NB4 (cell line): Measurements from ENCODE around the gene CES2.

ENCODE experiments used
- DNase-seq: peaks from one replicate; pipeline ENCODE4 v3.0.0; 2010; ENCODE audit warnings: low read depth
- H3K4me3 ChIP-seq: one replicate; pipeline ENCODE4 v1.5.1; 2011; ENCODE audit warnings: mild to moderate bottlenecking, low read depth, low read length, moderate library complexity
- CTCF ChIP-seq: IDR thresholded peaks from one replicate; pipeline ENCODE4 v1.5.1; 2012; ENCODE audit warnings: low read depth, low read length
- MAX ChIP-seq: IDR thresholded peaks from 2 replicates; pipeline ENCODE4 v1.6.1; 2011; ENCODE audit warnings: low read depth, low read length
- MYC ChIP-seq: IDR thresholded peaks from 2 replicates; pipeline ENCODE4 v1.6.1; 2011; ENCODE audit warnings: low read depth, low read length
- POLR2A ChIP-seq: IDR thresholded peaks from 2 replicates; pipeline ENCODE4 v1.6.1; 2011; ENCODE audit warnings: mild to moderate bottlenecking; ENCODE audit not compliant: insufficient read length; ENCODE audit errors: extremely low read depth

The CES2 gene

DNA sequence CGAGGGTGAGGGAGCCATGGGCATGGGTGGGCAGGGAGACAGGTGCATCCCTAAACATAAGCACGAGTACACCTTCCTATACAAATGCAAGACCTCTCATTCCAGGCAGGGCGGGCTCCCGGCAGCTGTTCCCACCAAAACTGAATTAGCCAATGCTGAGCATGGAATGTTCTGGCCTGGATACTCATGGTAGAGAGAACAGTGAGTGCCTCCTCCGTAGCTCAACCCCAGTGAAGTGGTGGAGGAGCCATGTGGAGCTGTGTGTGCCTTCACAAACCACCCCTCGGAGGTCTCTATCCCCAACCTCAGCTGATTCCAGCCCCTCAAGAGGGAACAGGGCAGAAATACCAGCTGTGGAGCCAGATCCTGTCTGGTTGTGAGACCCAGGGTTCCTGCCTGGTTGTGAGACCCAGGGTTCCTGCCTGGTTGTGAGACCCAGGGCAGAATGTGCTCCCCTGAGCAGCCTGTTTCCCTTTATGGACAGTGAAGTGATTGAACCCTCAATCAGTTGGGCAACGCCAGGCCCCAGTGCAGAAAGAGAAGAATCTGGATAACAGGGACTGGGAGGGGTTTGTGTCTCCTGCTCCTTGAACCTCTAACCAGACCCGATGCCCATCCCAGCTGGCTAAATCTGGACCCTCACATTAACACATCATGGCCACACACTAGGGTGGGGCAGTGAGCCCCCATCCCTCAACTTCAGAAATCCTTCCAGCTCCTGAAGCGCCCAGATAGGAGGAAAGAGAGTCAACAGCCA, 14.2 kb upstream of the CES2 start:
- DNase-seq = no peak

DNA sequence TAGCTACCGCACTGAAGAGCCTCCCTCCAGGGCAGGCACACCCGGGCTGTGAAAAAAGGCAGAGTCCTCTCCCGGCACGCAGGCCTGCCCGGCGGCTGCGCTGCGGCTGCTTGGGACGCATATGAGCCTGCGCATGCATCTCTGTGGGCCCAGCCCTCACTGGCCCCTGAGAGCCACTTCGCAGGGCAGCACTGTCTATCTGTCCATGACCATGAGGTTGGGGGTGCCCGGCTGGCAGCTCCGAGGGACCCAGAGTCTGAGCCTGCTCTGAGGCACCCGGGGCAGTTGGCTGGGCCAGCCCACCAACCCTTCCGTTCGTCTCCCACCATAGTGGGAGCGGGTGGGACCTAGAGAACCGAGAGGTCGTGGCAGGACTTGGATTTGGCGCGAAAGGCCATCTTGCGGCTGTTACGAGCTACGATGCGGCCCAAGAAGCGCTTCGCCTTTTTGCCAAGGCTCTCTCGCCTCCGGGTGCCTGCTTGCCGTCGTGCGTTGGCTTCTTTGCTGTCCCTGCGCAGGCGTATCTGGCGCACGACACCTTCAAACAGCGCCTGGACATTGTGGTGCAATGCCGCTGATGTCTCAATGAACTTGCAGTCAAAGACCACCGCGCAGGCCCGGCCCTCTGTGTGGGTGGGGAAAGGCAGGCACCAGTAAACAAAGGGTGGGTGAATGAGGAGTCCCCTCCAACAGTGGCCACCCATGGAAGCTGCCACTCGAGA, 13.4 kb upstream of the CES2 start:
- H3K4me3 ChIP-seq = no peak overlapping the region
- no peak for TF ChIP-seq MAX
- TF ChIP-seq POLR2A = no peak
- no peak for TF ChIP-seq MYC
- TF ChIP-seq CTCF = no peak
- no peak for DNase-seq

More for the DNA sequence above, 14.2 kb upstream of the CES2 start:
- TF ChIP-seq MAX (no peak), MYC (no peak), POLR2A (no peak), CTCF (no peak)
- no peak overlapping the region for H3K4me3 ChIP-seq

GRCh38 chr16:66923247-66923731, 12.0 kb upstream of the CES2 start:
- peak; percentile 50 for DNase-seq
- TF ChIP-seq MYC (no peak), POLR2A (no peak), MAX (no peak), CTCF (no peak)
- no peak overlapping the region for H3K4me3 ChIP-seq

GRCh38 chr16:66923866-66924265, 11.4 kb upstream of the CES2 start:
- TF ChIP-seq CTCF (no peak), MAX (no peak), POLR2A (no peak), MYC (no peak)
- DNase-seq = peak; percentile 41
- H3K4me3 ChIP-seq = no peak overlapping the region

DNA sequence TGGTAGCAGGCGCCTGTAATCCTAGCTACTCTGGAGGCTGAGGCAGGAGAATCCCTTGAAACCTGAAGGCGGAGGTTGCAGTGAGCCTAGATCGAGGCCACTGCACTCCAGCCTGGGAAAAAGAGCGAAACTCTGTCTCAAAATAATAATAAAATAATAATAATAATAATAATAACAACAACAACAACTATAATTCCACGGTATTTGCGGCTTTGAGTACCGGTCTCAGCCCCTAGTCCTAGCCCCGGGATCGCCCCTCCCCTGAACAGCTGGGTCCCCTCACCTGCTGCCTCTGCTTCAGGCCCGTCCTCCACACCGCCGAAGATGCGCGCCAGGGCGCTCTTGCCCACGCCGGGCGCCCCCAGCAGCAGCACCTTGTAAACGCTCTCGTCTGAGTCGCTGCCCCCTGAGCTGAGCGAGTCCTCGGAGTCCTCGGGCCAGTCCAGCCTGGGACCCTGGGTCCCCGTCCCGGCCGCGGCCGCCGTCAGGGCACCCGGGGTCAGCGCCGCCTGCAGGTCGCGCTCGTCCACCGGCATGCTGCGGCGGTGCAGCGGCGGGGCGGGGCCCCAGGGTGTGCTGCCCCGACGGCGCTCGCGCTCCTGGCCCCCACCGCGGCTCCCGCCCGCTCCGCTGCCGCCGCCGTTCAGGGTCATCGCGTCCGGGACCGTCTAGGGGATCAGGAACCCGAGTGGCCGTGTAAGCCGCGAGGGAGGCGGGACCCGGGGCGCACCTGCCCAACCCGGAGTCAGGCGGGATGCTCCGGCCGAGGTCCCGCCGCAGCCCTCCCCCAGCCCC, 10.6 kb upstream of the CES2 start:
- peak; percentile 27 for DNase-seq
- H3K4me3 ChIP-seq = no peak overlapping the region
- TF ChIP-seq CTCF = peak; percentile 11
- TF ChIP-seq MYC = no peak
